IMR-90 (cell line): ENCODE results near the gene AMOTL1. TPM values are rescaled to one million over a fixed set of nuclear protein-coding genes. Genes with fewer than 3 reads are reported as not detected.

Experiments used
- ATAC-seq: fragments of 200-7000 bp; cut with Tn5 transposase; 2 replicates; pipeline ENCODE4 v1.9.1; 2020; ENCODE audit warnings: low read depth, mild to moderate bottlenecking, moderate library complexity
- BruUV-seq: library from RNA; stranded (reverse); fragments of 400-500 nt; replicated peaks from 2 replicates; lab custom pipeline; 2021; lab: Mats Ljungman, UMichigan
- CTCF ChIA-PET: fragments of 300-600 bp; formaldehyde crosslinking; extraction: SDS; loops from one replicate; lab custom pipeline; 2021; ENCODE audit warnings: antibody characterized with exemption; lab: Yijun Ruan, JAX
- POLR2A ChIA-PET: fragments of 300-600 bp; sonication (Branson Sonifier 250); formaldehyde crosslinking; loops from one replicate; lab custom pipeline; 2022; ENCODE audit warnings: antibody characterized with exemption; ENCODE audit not compliant: unreplicated experiment; lab: Charles Lee
- DNase-seq: peaks from one replicate; pipeline ENCODE4 v3.0.0; 2013
- H2AFZ ChIP-seq: replicated peaks from 2 replicates; pipeline ENCODE3; 2013; ENCODE audit warnings: low read length, mild to moderate bottlenecking; ENCODE audit not compliant: poor library complexity
- H2AK5ac ChIP-seq: 2 replicates; pipeline ENCODE4 v1.6.1; 2013; ENCODE audit warnings: low read depth, low read length, inconsistent platforms
- H2AK9ac ChIP-seq: replicated peaks from 2 replicates; pipeline ENCODE3; 2013; ENCODE audit warnings: mild to moderate bottlenecking, low read depth, low read length, moderate library complexity; ENCODE audit not compliant: poor library complexity
- H2BK120ac ChIP-seq: 2 replicates; pipeline ENCODE4 v1.6.1; 2013; ENCODE audit warnings: low read depth, low read length, inconsistent platforms
- H2BK15ac ChIP-seq: 3 replicates; pipeline ENCODE4 v1.6.1; 2013; ENCODE audit warnings: low read depth, low read length, inconsistent platforms
- H2BK20ac ChIP-seq: 2 replicates; pipeline ENCODE4 v1.6.1; 2013; ENCODE audit warnings: low read depth, mild to moderate bottlenecking, inconsistent platforms, low read length, moderate library complexity
- H2BK5ac ChIP-seq: 2 replicates; pipeline ENCODE4 v1.6.1; 2013; ENCODE audit warnings: mild to moderate bottlenecking, low read depth, low read length, inconsistent platforms; ENCODE audit not compliant: poor library complexity, severe bottlenecking
- H3K14ac ChIP-seq: replicated peaks from 2 replicates; pipeline ENCODE4 v1.6.1; 2013; ENCODE audit warnings: low read depth, low read length, inconsistent platforms
- H3K18ac ChIP-seq: 2 replicates; pipeline ENCODE4 v1.6.1; 2013; ENCODE audit warnings: low read depth, low read length, control low read depth
- H3K23ac ChIP-seq: 2 replicates; pipeline ENCODE4 v1.6.1; 2013; ENCODE audit warnings: low read depth, low read length, inconsistent platforms
- H3K27ac ChIP-seq: 2 replicates; pipeline ENCODE4 v1.5.1; 2013; ENCODE audit warnings: mild to moderate bottlenecking, control low read depth, low read length; ENCODE audit not compliant: insufficient read depth
- H3K27me3 ChIP-seq: 2 replicates; pipeline ENCODE4 v1.6.1; 2013; ENCODE audit warnings: low read length; ENCODE audit not compliant: control insufficient read depth, insufficient read depth
- H3K36me3 ChIP-seq: 2 replicates; pipeline ENCODE4 v1.6.1; 2013; ENCODE audit warnings: low read length, mixed read lengths; ENCODE audit not compliant: control insufficient read depth, insufficient read depth
- H3K4ac ChIP-seq: 2 replicates; pipeline ENCODE4 v1.6.1; 2013; ENCODE audit warnings: low read depth, low read length, inconsistent platforms
- H3K4me1 ChIP-seq: 2 replicates; pipeline ENCODE4 v1.6.1; 2013; ENCODE audit warnings: low read length, mixed read lengths; ENCODE audit not compliant: control insufficient read depth, insufficient read depth
- H3K4me2 ChIP-seq: 2 replicates; pipeline ENCODE4 v1.6.1; 2013; ENCODE audit warnings: low read depth, mild to moderate bottlenecking, control low read depth, low read length, moderate library complexity
- H3K4me3 ChIP-seq: 2 replicates; pipeline ENCODE4 v1.5.1; 2013; ENCODE audit warnings: low read depth, mild to moderate bottlenecking, control low read depth, low read length, moderate library complexity; ENCODE audit not compliant: insufficient read depth
- H3K56ac ChIP-seq: 2 replicates; pipeline ENCODE4 v1.6.1; 2013; ENCODE audit warnings: low read length, inconsistent platforms; ENCODE audit not compliant: insufficient read depth; ENCODE audit errors: extremely low read depth
- H3K79me1 ChIP-seq, 2 experiments: 2 replicates each; pipeline ENCODE4 v1.6.1; 2013; ENCODE audit warnings: low read length in 2 of 2, inconsistent platforms in 1 of 2, low read depth in 1 of 2
- H3K9ac ChIP-seq: 2 replicates; pipeline ENCODE4 v1.6.1; 2013; ENCODE audit warnings: low read depth, low read length, control low read depth
- H3K9me1 ChIP-seq: 2 replicates; pipeline ENCODE4 v1.6.1; 2013; ENCODE audit warnings: low read length, inconsistent platforms; ENCODE audit not compliant: insufficient read depth
- H3K9me3 ChIP-seq: 2 replicates; pipeline ENCODE4 v1.6.1; 2013; ENCODE audit warnings: low read length; ENCODE audit not compliant: control insufficient read depth, insufficient read depth
- H4K20me1 ChIP-seq: 2 replicates; pipeline ENCODE4 v1.6.1; 2013; ENCODE audit warnings: low read length, inconsistent platforms; ENCODE audit not compliant: insufficient read depth
- H4K5ac ChIP-seq: 2 replicates; pipeline ENCODE4 v1.6.1; 2013; ENCODE audit warnings: mild to moderate bottlenecking, low read depth, low read length, control low read depth
- H4K8ac ChIP-seq, 2 experiments: 2 replicates each; pipeline ENCODE4 v1.6.1; 2013; ENCODE audit warnings: low read depth in 2 of 2, low read length in 2 of 2, control low read depth in 1 of 2, inconsistent platforms in 1 of 2
- H4K91ac ChIP-seq: 2 replicates; pipeline ENCODE4 v1.6.1; 2013; ENCODE audit warnings: low read depth, low read length, inconsistent platforms; ENCODE audit not compliant: insufficient read depth
- CEBPB ChIP-seq: IDR thresholded peaks from 2 replicates; pipeline ENCODE4 v1.6.1; 2012; ENCODE audit warnings: low read depth, low read length, improper control_type of control experiment
- CTCF ChIP-seq: conservative IDR thresholded peaks from 2 replicates; pipeline ENCODE4 v1.5.1; 2012; ENCODE audit warnings: mild to moderate bottlenecking, low read depth, low read length, improper control_type of control experiment
- ELK1 ChIP-seq: fragments of 150-350 bp; IDR thresholded peaks from 2 replicates; pipeline ENCODE4 v1.6.1; 2016; ENCODE audit warnings: low read depth, mild to moderate bottlenecking, low read length, moderate library complexity, borderline replicate concordance
- NFE2L2 ChIP-seq: fragments of 150-350 bp; IDR thresholded peaks from 2 replicates; pipeline ENCODE4 v1.6.1; 2016; ENCODE audit warnings: low read depth, mild to moderate bottlenecking, low read length
- RAD21 ChIP-seq: IDR thresholded peaks from 2 replicates; pipeline ENCODE4 v1.6.1; 2012; ENCODE audit warnings: low read length, improper control_type of control experiment
- RCOR1 ChIP-seq: IDR thresholded peaks from 2 replicates; pipeline ENCODE4 v1.6.1; 2012; ENCODE audit warnings: mild to moderate bottlenecking, low read length, improper control_type of control experiment; ENCODE audit not compliant: insufficient replicate concordance
- WGBS, 2 experiments: methylation state at CpG; one replicate each; pipeline versions ENCODE4 v1.1.5 to v1.1.7; 2013; ENCODE audit warnings: missing lambda C conversion rate in 2 of 2; ENCODE audit not compliant: insufficient read length in 1 of 2; ENCODE audit errors: extremely low coverage in 2 of 2; 5-methylcytosine and 5-hydroxymethylcytosine counted together
- dilution Hi-C: fragments of 300-500 bp; cut with HindIII; formaldehyde crosslinking; loops from one replicate; pipeline ENCODE4 v1.14.3; 2018; ENCODE audit warnings: low sequenced_read_pairs; ENCODE audit not compliant: unreplicated experiment
- in situ Hi-C: fragments of 300-500 bp; cut with MboI; formaldehyde crosslinking; loops from 3 replicates; pipeline ENCODE4 v1.14.3; 2019; ENCODE audit warnings: low sequenced_read_pairs, inconsistent platforms, mixed read lengths
- intact Hi-C: fragments of 100-400 bp; cut with micrococcal nuclease; formaldehyde crosslinking; loops from 2 replicates; pipeline ENCODE4 v1.10.0; 2022
- polyA plus RNA-seq, 3 experiments: library from polyadenylated mRNA; depleted of rRNA; stranded (reverse); fragments of >200 nt; gene quantifications; 2 replicates each; pipeline ENCODE4 v1.2.3, GENCODE V29; 2012; ENCODE audit warnings: low replicate concordance in 1 of 3
- total RNA-seq: library from RNA; depleted of rRNA; stranded (reverse); fragments of >200 nt; gene quantifications from 2 replicates; pipeline ENCODE4 v1.2.3, GENCODE V29; 2012

Gene AMOTL1
- total and polyA plus RNA-seq, 2 of the 4 experiments (the other 2 are of a cell fraction): 18.6 to 49.5 TPM

- Histone ChIP-seq H2BK15ac (no peak overlapping the region), H3K36me3 (no peaks in the 10 kb centered on the region), H4K8ac (no peak overlapping the region), H3K9ac (no peak overlapping the region), H2AFZ (no peak overlapping the region), H3K27ac (no peak overlapping the region), H4K91ac (no peak overlapping the region; the same call in 1 of the 2 replicates), H3K56ac (no peak overlapping the region), H3K4me1 (peaks cover 11% of the 10 kb centered on the region), H2BK5ac (no peak overlapping the region), H3K23ac (no peak overlapping the region), H3K9me1 (peaks cover 7% of the 10 kb centered on the region), H3K18ac (no peak overlapping the region), H4K5ac (no peak overlapping the region), H3K4me2 (no peak overlapping the region), H3K4ac (no peak overlapping the region), H3K9me3 (no peaks in the 10 kb centered on the region), H2AK5ac (no peak overlapping the region), H2BK20ac (no peak overlapping the region), H3K27me3 (no peaks in the 10 kb centered on the region), H2AK9ac (no peak overlapping the region), H3K79me1 (no peaks in the 10 kb centered on the region), H3K4me3 (no peak overlapping the region), H2BK120ac (no peak overlapping the region), H3K14ac (no peak overlapping the region), H4K20me1 (no peaks in the 10 kb centered on the region)
- ChIA-PET POLR2A (no interaction called here), CTCF (no interaction called here)
- DNase-seq: no peak
- TF ChIP-seq CEBPB (no peak), RAD21 (no peak), CTCF (no peak), ELK1 (no peak), RCOR1 (no peak), NFE2L2 (no peak)
- dilution Hi-C loops (no loop called here), in situ Hi-C loops (no loop called here), intact Hi-C loops (no loop called here)
- no peak for ATAC-seq
- BruUV-seq: no TSS peak
- 100% methylated on average over 1 of the region's 1 CpG; no CpG with 5 or more reads in 1 of the 2 experiments for WGBS, 2 experiments
Measured at GRCh38 chr11:94738746-94739145, 29.4 kb upstream of the AMOTL1 start.
